ENCODE results near the gene RAB11FIP4. TPM values are rescaled to one million over a fixed set of nuclear protein-coding genes. Genes with fewer than 3 reads are reported as not detected.
"Not testable (repeated sequence)": the region's sequence is repeated elsewhere in the genome, so short reads cannot be mapped to it uniquely, and the experiment has no call there.

RAB11FIP4 gene
- total RNA-seq, 2 experiments from 2014 or later, result 23.9 to 35.5 TPM

DNA sequence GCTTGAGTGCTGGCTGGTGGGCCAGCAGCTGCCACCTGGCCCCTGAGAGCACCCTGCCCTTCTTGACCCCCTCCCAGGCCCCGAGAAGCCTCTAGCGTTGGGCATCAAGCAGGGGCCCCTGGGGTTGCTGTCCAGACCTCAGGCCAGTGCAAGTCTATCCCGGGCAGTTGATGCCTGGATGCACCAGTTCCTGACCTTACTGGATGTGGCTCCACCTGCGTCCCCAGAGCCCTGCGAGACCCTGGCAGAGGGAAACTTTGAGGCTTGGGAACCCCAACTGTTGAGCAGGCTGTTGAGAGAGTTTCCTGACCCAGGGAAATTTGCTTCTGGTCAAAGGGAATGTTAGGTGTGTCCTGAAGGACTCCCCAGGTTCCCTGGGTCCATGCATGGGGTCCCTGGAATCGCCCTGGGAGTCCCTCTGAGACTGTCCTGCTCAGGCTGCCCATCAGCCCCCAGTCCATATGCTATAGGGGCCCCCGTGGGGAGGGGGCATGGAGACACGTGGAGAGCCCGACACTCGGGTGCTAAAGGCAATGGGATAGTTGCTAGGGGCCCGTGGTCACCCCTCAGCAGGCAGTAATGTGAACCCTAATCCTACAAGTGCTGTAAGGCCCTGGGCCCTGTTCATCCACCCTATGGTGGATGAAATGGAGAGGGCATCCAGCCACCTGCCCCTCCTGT, 46.4 kb downstream of the RAB11FIP4 start:
- Mint-ChIP-seq H3K36me3 (no peaks in the 10 kb centered on the region), H3K27me3 (peaks cover 9% of the 10 kb centered on the region), H3K9me3 (ENCODE audit: low read depth) (no peaks in the 10 kb centered on the region), H3K27ac (no peak overlapping the region), H3K4me1 (peaks cover 16% of the 10 kb centered on the region), H3K4me3 (no peak overlapping the region)
- CTCF ChIA-PET, result interaction anchor here (0.9 to 2.8 kb wide), 13 partner anchors 36 to 405 kb away, joined by 3 to 28 read pairs (median 6); no protein-coding TSS in a partner anchor
- DNase-seq (no peak), ATAC-seq (no peak)

DNA sequence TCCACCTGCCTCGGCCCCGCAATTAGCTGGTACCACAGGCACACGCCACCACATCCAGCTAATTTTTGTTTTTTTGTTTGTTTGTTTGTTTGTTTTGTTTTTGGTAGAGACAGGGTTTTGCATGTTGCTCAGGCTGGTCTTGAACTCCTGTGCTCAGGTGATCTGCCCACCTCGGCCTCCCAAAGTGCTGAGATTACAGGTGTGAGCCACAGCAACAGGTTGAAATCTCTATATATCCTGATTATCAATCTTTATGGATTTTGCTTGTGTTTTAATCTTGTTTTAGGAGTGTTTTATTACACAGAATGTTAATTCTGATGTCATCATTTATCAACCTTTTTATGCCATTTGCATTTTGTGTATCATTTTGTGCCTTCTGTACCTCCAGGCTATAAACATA, 48.2 kb downstream of the RAB11FIP4 start:
- Mint-ChIP-seq H3K36me3 (no peaks in the 10 kb centered on the region), H3K27me3 (no peaks in the 10 kb centered on the region), H3K4me1 (no peaks in the 10 kb centered on the region), H3K27ac (no peak overlapping the region), H3K4me3 (no peak overlapping the region), H3K9me3 (ENCODE audit: low read depth) (no peaks in the 10 kb centered on the region)
- CTCF ChIA-PET, result interaction anchor here (0.6 to 1.2 kb wide), 4 partner anchors 48 to 85 kb away, joined by 3 to 4 read pairs (median 3); no protein-coding TSS in a partner anchor
- no peak for ATAC-seq
- DNase-seq, result no peak

DNA sequence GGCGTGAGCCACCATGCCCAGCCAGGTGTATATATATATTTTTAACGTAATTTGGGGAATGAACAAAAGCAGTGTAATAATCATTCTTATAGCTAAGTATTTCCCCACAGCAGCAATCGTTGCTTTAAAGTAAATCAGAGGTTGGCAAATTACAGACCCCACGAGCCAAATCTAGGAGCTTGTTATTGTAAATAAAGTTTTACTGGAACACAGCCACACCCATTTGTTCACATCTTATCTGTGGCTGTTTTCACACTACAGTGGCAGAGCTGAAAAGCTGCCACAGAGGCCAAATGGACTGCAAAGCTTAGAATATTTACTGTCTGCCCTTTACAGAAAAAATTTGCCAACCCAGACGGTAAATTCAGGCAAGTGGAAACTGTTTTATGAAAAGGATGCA, 50.8 kb downstream of the RAB11FIP4 start:
- Mint-ChIP-seq H3K4me3 (no peak overlapping the region), H3K27ac (no peak overlapping the region)
- CTCF ChIA-PET, result interaction anchor here (1.1 to 4.1 kb wide), 2 partner anchors 67 to 83 kb away, joined by 3 to 10 read pairs; no protein-coding TSS in a partner anchor

DNA sequence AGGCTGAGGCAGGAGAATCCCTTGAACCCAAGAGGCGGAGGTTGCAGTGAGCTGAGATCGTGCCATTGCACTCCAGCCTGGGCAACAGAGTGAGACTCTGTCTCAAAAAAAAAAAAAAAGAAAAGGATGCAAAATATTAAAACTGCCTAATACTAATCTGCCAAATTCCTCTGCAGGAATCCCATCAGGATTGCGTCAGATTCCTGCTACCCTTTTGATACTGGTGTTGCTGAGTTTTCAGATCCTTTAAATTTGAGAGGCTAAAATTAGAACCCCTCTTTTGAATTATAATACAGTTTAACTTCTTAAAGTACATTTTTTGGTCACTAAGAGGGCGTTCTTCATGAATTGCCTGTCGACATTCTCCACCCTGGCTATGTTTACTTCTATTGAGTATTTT, 51.4 kb downstream of the RAB11FIP4 start:
- H3K27ac Mint-ChIP-seq; DNase-seq; H3K4me3 Mint-ChIP-seq; H3K36me3 Mint-ChIP-seq; H3K4me1 Mint-ChIP-seq; H3K27me3 Mint-ChIP-seq; ATAC-seq; H3K9me3 Mint-ChIP-seq (ENCODE audit: low read depth): not testable (repeated sequence)
- CTCF ChIA-PET, result interaction anchor here (1.1 to 4.1 kb wide), 2 partner anchors 66 to 82 kb away, joined by 3 to 10 read pairs; no protein-coding TSS in a partner anchor

More for the DNA sequence above, 50.8 kb downstream of the RAB11FIP4 start:
- ATAC-seq (no peak), DNase-seq (no peak)
- Mint-ChIP-seq H3K9me3 (ENCODE audit: low read depth) (no peaks in the 10 kb centered on the region), H3K27me3 (no peaks in the 10 kb centered on the region), H3K4me1 (no peaks in the 10 kb centered on the region), H3K36me3 (no peaks in the 10 kb centered on the region)

DNA sequence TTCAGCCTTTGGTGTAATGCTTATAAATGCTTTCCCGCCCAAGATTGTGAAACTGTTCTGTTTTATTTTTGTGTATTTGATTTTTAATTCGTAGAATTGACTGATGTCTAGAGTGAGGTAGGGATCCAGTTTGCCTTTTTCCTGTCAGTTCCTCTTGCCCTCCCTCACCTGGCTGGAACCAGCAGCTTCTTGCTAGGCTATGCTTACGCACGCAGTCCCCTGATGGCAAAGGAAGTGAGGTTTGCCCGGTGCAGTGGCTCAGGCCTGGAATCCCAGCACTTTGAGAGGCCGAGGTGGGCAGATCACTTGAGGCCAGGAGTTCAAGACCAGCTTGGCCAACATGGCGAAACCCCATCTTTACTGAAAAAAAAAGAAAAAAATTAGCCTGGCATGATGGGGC, 51.9 kb downstream of the RAB11FIP4 start:
- H3K27ac Mint-ChIP-seq, result no peak overlapping the region
- H3K36me3 Mint-ChIP-seq, result no peaks in the 10 kb centered on the region
- no peak for DNase-seq
- no peak for ATAC-seq
- no peaks in the 10 kb centered on the region for H3K27me3 Mint-ChIP-seq
- H3K4me1 Mint-ChIP-seq, result no peaks in the 10 kb centered on the region
- CTCF ChIA-PET, result interaction anchor here (1.1 to 4.1 kb wide), 2 partner anchors 66 to 82 kb away, joined by 3 to 10 read pairs; no protein-coding TSS in a partner anchor
- H3K4me3 Mint-ChIP-seq, result no peak overlapping the region
- no peaks in the 10 kb centered on the region for H3K9me3 Mint-ChIP-seq (ENCODE audit: low read depth)

DNA sequence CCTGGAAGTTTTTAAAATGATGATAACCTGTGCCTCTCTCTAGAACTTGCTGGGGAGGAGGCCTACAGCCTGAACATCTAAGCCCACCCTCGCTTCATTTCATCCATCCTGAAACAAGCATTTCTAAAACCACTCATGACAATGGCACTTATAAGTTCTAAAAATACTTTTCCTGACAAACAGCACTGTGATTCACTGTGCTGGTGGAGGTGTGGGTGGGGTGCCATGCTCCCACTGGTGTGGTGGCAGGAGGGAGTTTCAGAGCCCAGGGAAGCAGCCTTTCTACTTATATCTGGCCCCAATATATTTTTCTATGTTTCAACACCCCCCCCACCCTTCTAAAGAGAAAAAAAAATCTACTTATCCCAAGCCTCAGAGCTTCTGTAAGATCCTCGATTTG, 52.6 kb downstream of the RAB11FIP4 start:
- no peak for DNase-seq
- no peak overlapping the region for H3K27ac Mint-ChIP-seq
- H3K36me3 Mint-ChIP-seq, result no peaks in the 10 kb centered on the region
- no peaks in the 10 kb centered on the region for H3K27me3 Mint-ChIP-seq
- CTCF ChIA-PET, result interaction anchor here (1.0 to 4.1 kb wide), 3 partner anchors 11 to 398 kb away, joined by 3 to 10 read pairs (median 4); no protein-coding TSS in a partner anchor
- no peaks in the 10 kb centered on the region for H3K4me1 Mint-ChIP-seq
- no peak for ATAC-seq
- H3K9me3 Mint-ChIP-seq (ENCODE audit: low read depth), result no peaks in the 10 kb centered on the region
- H3K4me3 Mint-ChIP-seq, result no peak overlapping the region

DNA sequence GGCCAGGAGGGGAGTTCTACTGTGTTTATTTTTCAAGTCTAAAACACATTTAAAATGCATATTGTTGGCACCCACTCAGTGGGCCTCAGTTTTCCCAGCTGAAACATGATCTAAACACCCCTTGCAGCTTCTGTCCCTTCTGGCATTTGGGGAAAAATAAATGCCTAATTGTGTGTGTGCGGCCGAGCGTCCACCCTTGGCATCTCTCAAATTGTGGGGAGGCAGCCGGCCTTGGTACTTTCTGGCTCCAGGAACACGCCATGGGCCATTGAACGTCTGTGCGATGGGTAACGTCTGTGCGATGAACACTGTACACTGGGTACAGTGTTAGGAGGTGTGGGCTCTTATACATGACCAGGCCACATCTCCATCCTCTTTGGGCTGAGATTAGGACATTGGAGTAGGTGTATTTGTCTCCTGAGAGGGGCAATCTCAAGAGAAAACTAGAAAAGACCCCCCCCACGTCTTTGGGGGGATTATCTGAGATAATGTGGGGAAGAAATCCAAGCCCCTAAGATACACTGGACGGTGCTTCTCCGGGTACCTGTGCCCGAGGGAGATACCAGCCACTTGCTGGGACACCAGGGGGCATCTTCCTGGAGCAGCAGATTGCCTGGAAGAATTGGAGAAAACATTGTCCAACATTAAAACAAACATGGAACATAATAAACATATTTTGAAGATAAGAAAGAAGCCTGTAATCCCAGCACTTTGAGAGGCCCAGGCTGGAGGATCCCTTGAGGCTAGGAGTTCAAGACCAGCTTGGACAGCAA, 54.9 kb downstream of the RAB11FIP4 start:
- no peaks in the 10 kb centered on the region for H3K36me3 Mint-ChIP-seq
- no peaks in the 10 kb centered on the region for H3K9me3 Mint-ChIP-seq (ENCODE audit: low read depth)
- H3K27ac Mint-ChIP-seq, result no peak overlapping the region
- no peak for ATAC-seq
- no peaks in the 10 kb centered on the region for H3K4me1 Mint-ChIP-seq
- CTCF ChIA-PET, result no interaction called here
- DNase-seq, result no peak
- H3K4me3 Mint-ChIP-seq, result no peak overlapping the region
- H3K27me3 Mint-ChIP-seq, result peaks cover 2% of the 10 kb centered on the region

DNA sequence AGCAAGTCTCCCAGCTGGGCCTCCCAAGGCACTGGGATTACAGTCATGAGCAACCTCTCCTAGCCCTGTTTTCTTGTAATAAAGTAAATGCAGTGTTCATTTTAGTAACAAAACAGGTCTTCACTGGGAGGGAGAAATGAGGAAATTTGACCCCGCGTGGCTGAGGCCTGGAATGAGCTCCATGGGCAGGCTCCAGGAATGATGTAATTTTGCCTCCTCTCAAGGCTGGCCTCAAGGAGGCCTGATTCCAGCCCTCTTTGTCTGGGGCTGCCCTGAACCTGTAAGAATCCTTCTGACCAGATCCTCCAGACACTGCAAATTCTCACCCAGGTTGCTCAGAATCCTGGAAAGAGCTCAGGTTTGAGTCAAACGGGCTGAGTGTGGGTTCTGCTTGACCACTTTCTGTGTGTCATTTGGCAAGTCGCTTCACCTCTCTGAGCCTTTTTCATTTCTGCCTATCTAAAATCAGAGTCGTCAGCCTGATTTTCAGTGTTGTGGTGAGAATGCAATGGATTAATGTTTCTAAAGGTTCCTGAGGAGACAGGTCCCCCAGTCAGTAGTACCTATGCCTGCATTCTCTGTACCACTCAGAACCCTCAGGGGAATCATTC, 57.1 kb downstream of the RAB11FIP4 start:
- CTCF ChIA-PET, result no interaction called here
- Mint-ChIP-seq H3K4me1 (no peaks in the 10 kb centered on the region), H3K9me3 (ENCODE audit: low read depth) (no peaks in the 10 kb centered on the region), H3K27ac (no peak overlapping the region), H3K27me3 (peaks cover 2% of the 10 kb centered on the region), H3K36me3 (no peaks in the 10 kb centered on the region), H3K4me3 (no peak overlapping the region)
- ATAC-seq (no peak), DNase-seq (no peak)

DNA sequence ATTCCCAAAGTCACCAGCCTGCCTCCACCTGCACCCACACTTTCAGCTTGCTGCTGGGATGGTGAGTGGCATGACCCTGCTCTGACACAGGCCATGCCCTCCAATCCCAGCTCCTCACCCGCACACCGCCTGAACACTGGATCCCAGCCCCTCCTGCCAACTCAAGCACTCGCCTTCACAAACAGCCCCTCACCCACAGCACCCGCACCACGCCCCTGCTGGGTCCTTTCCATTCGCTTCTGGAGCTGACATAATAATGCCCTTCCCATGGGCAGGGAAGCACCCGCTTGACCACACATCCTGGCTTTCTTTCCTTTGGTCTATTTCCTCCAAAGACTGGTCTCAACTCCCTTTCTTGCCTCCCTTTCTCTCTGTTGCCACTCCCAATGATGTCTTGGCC, 57.6 kb downstream of the RAB11FIP4 start:
- CTCF ChIA-PET, result no interaction called here
- H3K9me3 Mint-ChIP-seq (ENCODE audit: low read depth), result no peaks in the 10 kb centered on the region

DNA sequence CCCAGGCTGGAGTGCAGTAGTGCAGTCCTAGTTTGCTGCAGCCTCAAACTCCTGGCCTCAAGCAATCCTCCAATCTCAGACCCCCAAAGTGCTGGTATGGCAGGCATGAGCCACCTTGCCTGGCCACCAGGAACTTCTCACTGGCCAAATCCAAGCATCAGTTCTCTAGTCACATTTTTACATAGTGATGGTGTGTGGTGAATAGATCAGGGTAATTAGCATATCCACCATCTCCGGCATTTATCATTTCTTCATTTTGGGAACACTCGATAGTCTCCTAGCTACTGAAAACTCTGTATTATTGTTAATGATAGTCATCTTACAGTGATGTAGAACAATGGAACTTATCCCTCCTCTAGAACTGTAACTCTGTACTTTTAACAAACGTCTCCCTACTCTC, 58.3 kb downstream of the RAB11FIP4 start:
- H3K4me1 Mint-ChIP-seq, result no peaks in the 10 kb centered on the region
- H3K27me3 Mint-ChIP-seq, result peaks cover 2% of the 10 kb centered on the region
- H3K4me3 Mint-ChIP-seq, result no peak overlapping the region
- no peaks in the 10 kb centered on the region for H3K9me3 Mint-ChIP-seq (ENCODE audit: low read depth)
- DNase-seq (no peak), ATAC-seq (no peak)
- CTCF ChIA-PET, result interaction anchor here (0.6 kb wide), 1 partner anchor 677 kb away, joined by 3 read pairs; no protein-coding TSS in a partner anchor
- no peaks in the 10 kb centered on the region for H3K36me3 Mint-ChIP-seq
- H3K27ac Mint-ChIP-seq, result no peak overlapping the region

More for the DNA sequence above, 57.6 kb downstream of the RAB11FIP4 start:
- Mint-ChIP-seq H3K27me3 (peaks cover 2% of the 10 kb centered on the region), H3K4me3 (no peak overlapping the region), H3K36me3 (no peaks in the 10 kb centered on the region), H3K4me1 (no peaks in the 10 kb centered on the region), H3K27ac (no peak overlapping the region)
- ATAC-seq (no peak), DNase-seq (no peak)

DNA sequence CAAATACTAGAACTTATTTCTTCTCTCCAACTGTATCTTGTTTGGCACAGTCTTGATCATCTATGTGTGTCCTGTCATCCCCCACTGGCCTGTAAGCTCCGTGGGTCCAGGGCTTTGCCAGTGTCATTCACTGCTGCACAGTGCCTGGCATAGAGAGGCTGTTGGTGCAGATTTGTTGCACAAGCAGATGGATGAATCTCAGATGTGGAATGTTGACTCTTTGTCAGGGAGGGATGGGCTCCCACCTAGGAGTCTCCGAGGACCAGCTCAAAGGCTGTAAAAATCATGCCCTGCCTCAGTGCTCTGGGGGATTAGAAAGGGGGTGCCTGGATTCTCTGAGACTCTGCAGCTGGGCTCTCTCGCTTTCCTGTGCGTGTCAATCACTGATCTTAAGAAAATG, 60.6 kb downstream of the RAB11FIP4 start:
- H3K4me1 Mint-ChIP-seq, result no peaks in the 10 kb centered on the region
- H3K9me3 Mint-ChIP-seq (ENCODE audit: low read depth), result no peaks in the 10 kb centered on the region
- CTCF ChIA-PET, result interaction anchor here (1.3 to 1.5 kb wide), 2 partner anchors 15 to 70 kb away, joined by 4 read pairs; no protein-coding TSS in a partner anchor
- ATAC-seq, result no peak
- DNase-seq, result no peak
- H3K36me3 Mint-ChIP-seq, result no peaks in the 10 kb centered on the region
- H3K27ac Mint-ChIP-seq, result no peak overlapping the region
- no peak overlapping the region for H3K4me3 Mint-ChIP-seq
- H3K27me3 Mint-ChIP-seq, result peaks cover 2% of the 10 kb centered on the region

DNA sequence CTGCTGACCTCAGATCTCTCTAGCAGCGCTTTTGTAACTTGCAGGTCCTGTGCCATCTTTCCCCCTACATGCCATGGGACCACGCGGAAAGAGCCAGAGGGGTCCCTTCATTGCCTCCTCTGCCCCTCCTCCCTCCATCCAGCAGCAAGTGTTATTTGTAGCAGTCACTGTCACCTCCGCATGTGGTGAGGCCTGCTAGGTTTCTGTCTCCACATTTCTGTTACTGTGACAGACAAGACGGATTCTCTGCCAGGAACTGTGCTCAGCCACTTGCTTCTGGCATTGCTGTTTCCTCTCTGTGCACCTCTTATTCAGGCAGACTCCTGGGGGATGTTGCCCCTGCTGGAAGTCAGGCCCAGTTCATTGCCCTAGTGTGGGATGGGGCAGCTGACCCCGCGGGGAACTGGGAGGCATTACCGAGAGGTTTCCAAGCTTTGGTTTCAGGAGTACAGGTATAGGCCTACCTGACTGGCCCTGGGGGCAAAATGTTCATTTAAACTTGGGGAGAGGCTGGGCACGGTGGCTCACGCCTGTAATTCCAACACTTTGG, 61.2 kb downstream of the RAB11FIP4 start:
- Mint-ChIP-seq H3K27ac (no peak overlapping the region), H3K4me3 (no peak overlapping the region), H3K9me3 (ENCODE audit: low read depth) (no peaks in the 10 kb centered on the region), H3K4me1 (no peaks in the 10 kb centered on the region), H3K36me3 (no peaks in the 10 kb centered on the region), H3K27me3 (peaks cover 2% of the 10 kb centered on the region)
- DNase-seq (no peak), ATAC-seq (no peak)
- CTCF ChIA-PET, result interaction anchor here (1.5 kb wide), 1 partner anchor 70 kb away, joined by 4 read pairs; no protein-coding TSS in a partner anchor

DNA sequence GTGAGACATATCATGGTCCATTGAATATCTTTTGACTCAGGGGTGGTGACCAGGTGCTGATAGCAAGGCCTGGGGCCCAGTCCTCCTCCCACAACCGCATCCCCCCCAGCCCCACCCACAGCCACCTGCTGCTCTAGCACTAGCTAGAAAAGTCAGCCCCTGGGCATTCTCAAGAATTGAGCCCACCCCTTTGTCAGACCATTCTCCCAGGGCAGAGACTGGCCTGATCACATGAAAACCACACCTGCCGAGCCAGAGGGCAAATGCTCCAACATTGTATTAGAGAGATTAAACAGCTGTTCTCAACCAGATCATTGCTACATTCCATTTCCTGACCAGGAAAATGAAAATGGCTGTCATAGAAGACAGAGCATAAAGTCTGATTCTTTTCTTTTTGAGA, 62.4 kb downstream of the RAB11FIP4 start:
- CTCF ChIA-PET, result no interaction called here
- peaks cover 4% of the 10 kb centered on the region for H3K4me1 Mint-ChIP-seq
- no peaks in the 10 kb centered on the region for H3K9me3 Mint-ChIP-seq (ENCODE audit: low read depth)
- H3K27ac Mint-ChIP-seq, result no peak overlapping the region
- H3K36me3 Mint-ChIP-seq, result no peaks in the 10 kb centered on the region
- ATAC-seq (no peak), DNase-seq (no peak)
- H3K4me3 Mint-ChIP-seq, result no peak overlapping the region
- H3K27me3 Mint-ChIP-seq, result peaks cover 2% of the 10 kb centered on the region
